Measurements from ENCODE around the gene TYSND1.

DNA sequence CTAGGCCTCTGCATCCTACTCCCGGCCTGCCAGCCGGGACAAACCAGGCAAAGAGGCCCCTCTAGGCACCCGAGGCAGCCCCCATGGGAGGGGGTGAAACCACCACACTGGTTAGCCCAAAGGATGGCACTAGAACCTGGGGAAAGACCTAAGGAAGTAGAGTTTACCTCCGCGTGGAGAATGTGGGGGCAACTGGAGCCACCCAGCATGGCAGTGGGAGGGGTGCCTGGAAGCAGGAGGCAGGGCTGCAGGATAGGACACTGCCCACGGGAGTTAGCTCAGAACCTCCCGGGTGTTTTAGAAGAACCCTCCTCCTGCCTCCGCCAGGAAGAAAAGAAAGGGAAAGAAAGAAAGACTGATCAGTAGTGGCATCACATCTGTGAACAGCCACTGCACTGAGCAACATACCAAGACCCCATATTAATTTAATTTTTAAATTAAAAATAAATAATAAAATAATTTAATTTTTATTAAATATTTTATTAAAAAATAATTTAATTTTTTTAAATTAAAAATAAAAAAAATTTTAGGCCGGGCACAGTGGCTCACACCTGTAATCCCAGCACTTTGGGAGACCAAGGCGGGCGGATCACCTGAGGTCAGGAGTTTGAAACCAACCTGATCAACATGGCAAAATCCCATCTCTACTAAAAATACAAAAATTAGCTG, 25.1 kb downstream of the TYSND1 start:
- TF ChIP-seq POLR2AphosphoS5 (IDR thresholded peaks at IDR 0.05; ENCODE audit: low read depth, low read length): no peak
- TF ChIP-seq TAF1 (IDR thresholded peaks at IDR 0.05; ENCODE audit: borderline replicate concordance, insufficient read depth, low read length): no peak
- no peak for TF ChIP-seq SIN3A (IDR thresholded peaks at IDR 0.05; ENCODE audit: borderline replicate concordance, insufficient read depth, low read length)
- TF ChIP-seq REST (IDR thresholded peaks at IDR 0.05; ENCODE audit: insufficient read depth in 1 of 2, low read depth in 2 of 2, low read length in 2 of 2): no peak
